K562 (cell line): ENCODE measurements around the gene NPDC1. TPM values are rescaled to one million over a fixed set of nuclear protein-coding genes. Genes with fewer than 3 reads are reported as not detected.
A peak's percentile ranks its signal among the peaks of the same experiment; 100 is the strongest.

Source experiments
- ATAC-seq: fragments of 200-7000 bp; cut with Tn5 transposase; 3 replicates; pipeline ENCODE4 v1.9.1; 2020; ENCODE audit warnings: moderate library complexity
- BruUV-seq: library from RNA; stranded (reverse); fragments of 400-500 nt; replicated peaks from 2 replicates; lab custom pipeline; 2021; lab: Mats Ljungman, UMichigan
- CTCF ChIA-PET: fragments of 300-600 bp; formaldehyde crosslinking; extraction: SDS; loops from one replicate; lab custom pipeline; 2021; ENCODE audit warnings: low intra/inter-chr PET ratio; lab: Yijun Ruan, JAX
- POLR2A ChIA-PET: fragments of 300-600, 350-650 bp; sonication (Branson Sonifier 250); formaldehyde crosslinking; extraction: SDS; loops from one replicate; lab custom pipeline; 2021; ENCODE audit warnings: antibody characterized with exemption, inconsistent platforms; lab: Yijun Ruan, JAX
- DNase-seq, 4 experiments: peaks; one replicate each; pipeline versions ENCODE4 v3.0.0 to v3.0.0-alpha.2; 2011 to 2018; ENCODE audit warnings: low spot score in 3 of 4, mixed read lengths in 3 of 4; ENCODE audit errors: extremely low read depth in 1 of 4
- FAIRE-seq: peaks from 2 replicates; lab custom pipeline; 2011; peaks lifted over from hg19 to GRCh38; lab: Jason Lieb, UNC
- H2AFZ ChIP-seq: 2 replicates; pipeline ENCODE4 v1.6.0; 2011; ENCODE audit warnings: low read depth, low read length, control low read depth, inconsistent platforms
- H3K27ac ChIP-seq: fragments of 200-600 bp; 3 replicates; pipeline ENCODE4 v1.8.0; 2011; ENCODE audit warnings: low read depth, mild to moderate bottlenecking, control low read depth, inconsistent platforms, low read length, moderate library complexity, mixed read lengths; ENCODE audit errors: extremely low read depth
- H3K27me3 ChIP-seq, 2 experiments: fragments of 300-600 bp in 1 of 2; 2 replicates in 1 of 2; 3 replicates in 1 of 2; pipeline versions ENCODE4 v1.6.0 to v1.8.0; 2011; ENCODE audit warnings: inconsistent platforms in 2 of 2, low read length in 2 of 2, mild to moderate bottlenecking in 1 of 2, mixed read lengths in 1 of 2, moderate library complexity in 1 of 2; ENCODE audit not compliant: control insufficient read depth in 2 of 2, insufficient read depth in 2 of 2
- H3K36me3 ChIP-seq: fragments of 300-600 bp; 3 replicates; pipeline ENCODE4 v1.8.0; 2011; ENCODE audit warnings: mild to moderate bottlenecking, low read length, inconsistent platforms; ENCODE audit not compliant: control insufficient read depth, insufficient read depth
- H3K4me1 ChIP-seq, 2 experiments: fragments of 200-600 bp in 1 of 2; replicated peaks in 1 of 2; 2 replicates in 1 of 2; 3 replicates in 1 of 2; pipeline versions ENCODE4 v1.5.1 to v1.8.0; 2011; ENCODE audit warnings: inconsistent platforms in 2 of 2, low read length in 2 of 2, mild to moderate bottlenecking in 1 of 2, mixed read lengths in 1 of 2, moderate library complexity in 1 of 2; ENCODE audit not compliant: control insufficient read depth in 2 of 2, insufficient read depth in 2 of 2
- H3K4me2 ChIP-seq: 2 replicates; pipeline ENCODE4 v1.6.1; 2011; ENCODE audit warnings: low read length, control low read depth, inconsistent platforms, mixed read lengths; ENCODE audit not compliant: insufficient read depth
- H3K4me3 ChIP-seq: fragments of 200-600 bp; sonication (generic), shearing (Covaris generic); 2 replicates; pipeline ENCODE4 v1.5.1; 2016; ENCODE audit warnings: control low read depth, inconsistent platforms
- H3K79me2 ChIP-seq: fragments of 200-600 bp; 3 replicates; pipeline ENCODE4 v1.8.0; 2011; ENCODE audit warnings: low read length, inconsistent platforms; ENCODE audit not compliant: control insufficient read depth, insufficient read depth
- H3K9ac ChIP-seq, 2 experiments: 2 replicates each; pipeline versions ENCODE4 v1.6.0 to v1.6.1; 2011; ENCODE audit warnings: low read depth in 2 of 2, low read length in 2 of 2, control low read depth in 1 of 2, inconsistent platforms in 1 of 2, mild to moderate bottlenecking in 1 of 2, mixed read lengths in 1 of 2; ENCODE audit not compliant: insufficient read depth in 1 of 2
- H3K9me1 ChIP-seq: one replicate; pipeline ENCODE4 v1.6.0; 2011; ENCODE audit warnings: inconsistent platforms, mild to moderate bottlenecking, low read length, moderate library complexity; ENCODE audit not compliant: control insufficient read depth, insufficient read depth
- H3K9me3 ChIP-seq: replicated peaks from 2 replicates; pipeline ENCODE4 v1.5.1; 2011; ENCODE audit warnings: low read depth, low read length, inconsistent platforms; ENCODE audit not compliant: control insufficient read depth, insufficient read depth
- H4K20me1 ChIP-seq: replicated peaks from 2 replicates; pipeline ENCODE4 v1.6.1; 2011; ENCODE audit warnings: low read length, inconsistent platforms, mixed read lengths; ENCODE audit not compliant: control insufficient read depth, insufficient read depth
- ARID2 ChIP-seq: fragments of 450-650 bp; IDR thresholded peaks from 2 replicates; pipeline ENCODE4 v1.6.1; 2017; ENCODE audit warnings: antibody characterized with exemption, mild to moderate bottlenecking
- CREM ChIP-seq: IDR thresholded peaks from 2 replicates; pipeline ENCODE4 v1.6.1; 2014; ENCODE audit warnings: antibody characterized with exemption, low read depth
- NBN ChIP-seq: fragments of 450-650 bp; IDR thresholded peaks from 2 replicates; pipeline ENCODE4 v1.6.1; 2016; ENCODE audit warnings: low read depth, mild to moderate bottlenecking
- RB1 ChIP-seq: fragments of 450-650 bp; IDR thresholded peaks from 2 replicates; pipeline ENCODE4 v1.6.1; 2017; ENCODE audit warnings: low read depth, mild to moderate bottlenecking
- RBM25 ChIP-seq: fragments of 200-400 bp; formaldehyde crosslinking; IDR thresholded peaks from 2 replicates; pipeline ENCODE4 v1.6.1; 2018; ENCODE audit warnings: low read length, low read depth, moderate library complexity; ENCODE audit not compliant: severe bottlenecking
- RBM34 ChIP-seq: fragments of 200-400 bp; formaldehyde crosslinking; IDR thresholded peaks from 2 replicates; pipeline ENCODE4 v1.6.1; 2018; ENCODE audit warnings: low read length, borderline replicate concordance; ENCODE audit not compliant: insufficient read depth
- SP1 ChIP-seq: sonication (generic); formaldehyde crosslinking; IDR thresholded peaks from 2 replicates; pipeline ENCODE4 v1.8.1; 2022; ENCODE audit warnings: mild to moderate bottlenecking, missing genetic modification reagents
- STAG1 ChIP-seq: sonication (generic); formaldehyde crosslinking; IDR thresholded peaks from 2 replicates; pipeline ENCODE4 v1.5.0; 2020; ENCODE audit warnings: missing genetic modification reagents, borderline replicate concordance
- ZKSCAN1 ChIP-seq: fragments of 150-350 bp; IDR thresholded peaks from 2 replicates; pipeline ENCODE4 v1.6.1; 2016; ENCODE audit warnings: low read depth, low read length
- WGBS: fragments of 100-300 bp; shearing (Covaris generic); methylation state at CpG from one replicate; pipeline ENCODE4 v1.1.6; 2016; ENCODE audit warnings: low coverage, mixed read lengths; ENCODE audit not compliant: insufficient coverage; ENCODE audit errors: missing lambda C conversion rate; 5-methylcytosine and 5-hydroxymethylcytosine counted together
- in situ Hi-C: fragments of 300-500 bp; cut with MboI; formaldehyde crosslinking; loops from 4 replicates; pipeline ENCODE4 v1.15.0; 2018; ENCODE audit warnings: inconsistent platforms, mixed read lengths
- intact Hi-C: fragments of 100-400 bp; cut with micrococcal nuclease; formaldehyde crosslinking; loops from 2 replicates; pipeline ENCODE4 v1.14.2; 2022
- polyA plus RNA-seq, 8 experiments: library from polyadenylated mRNA; depleted of rRNA in 4 of 8; stranded (reverse) in 5 of 8; unstranded in 3 of 8; fragments of >200 nt; fragmentation: Nextera tagmentation in 2 of 8; fragmentation: Illumina TruSeq in 1 of 8; extraction: Ambion mirVana in 2 of 8; extraction: Trizol in 1 of 8; gene quantifications; 2 replicates each; pipeline versions ENCODE4 v1.2.1 to v1.2.3, GENCODE V29; 2011 to 2014; ENCODE audit warnings: inconsistent platforms in 1 of 8, missing spikeins in 1 of 8
- total RNA-seq, 7 experiments: library from RNA; depleted of rRNA in 6 of 7; stranded (reverse); fragments of >200 nt in 6 of 7; fragmentation: Illumina TruSeq in 2 of 7; extraction: Trizol in 2 of 7; gene quantifications; 2 replicates each; pipeline versions ENCODE4 v1.2.1 to v1.2.3, GENCODE V29; 2011 to 2021; ENCODE audit warnings: low replicate concordance in 1 of 7
- TF ChIP-seq, protein P1 (sequence below), 3 experiments: IDR thresholded peaks in 2 of 3; conservative IDR thresholded peaks in 1 of 3; 2 replicates each; pipeline ENCODE4 v1.5.1; 2011 to 2012; ENCODE audit warnings: low read length in 3 of 3, mild to moderate bottlenecking in 3 of 3, control low read depth in 2 of 3, improper control_type of control experiment in 1 of 3, inconsistent platforms in 1 of 3, low read depth in 1 of 3, mixed read lengths in 1 of 3, moderate library complexity in 1 of 3; ENCODE audit not compliant: insufficient read depth in 2 of 3
- TF ChIP-seq, protein P2 (sequence below): fragments of 250-450 bp; sonication (Bioruptor Pico); IDR thresholded peaks from 2 replicates; pipeline ENCODE4 v1.4.0; 2020

NPDC1 gene
- total and polyA plus RNA-seq, 9 of the 15 experiments (the other 6 are each of a cell fraction or from before 2014, with no cell fraction given) = 0.06 to 2.1 (median 0.53) TPM; not detected in 3

DNA sequence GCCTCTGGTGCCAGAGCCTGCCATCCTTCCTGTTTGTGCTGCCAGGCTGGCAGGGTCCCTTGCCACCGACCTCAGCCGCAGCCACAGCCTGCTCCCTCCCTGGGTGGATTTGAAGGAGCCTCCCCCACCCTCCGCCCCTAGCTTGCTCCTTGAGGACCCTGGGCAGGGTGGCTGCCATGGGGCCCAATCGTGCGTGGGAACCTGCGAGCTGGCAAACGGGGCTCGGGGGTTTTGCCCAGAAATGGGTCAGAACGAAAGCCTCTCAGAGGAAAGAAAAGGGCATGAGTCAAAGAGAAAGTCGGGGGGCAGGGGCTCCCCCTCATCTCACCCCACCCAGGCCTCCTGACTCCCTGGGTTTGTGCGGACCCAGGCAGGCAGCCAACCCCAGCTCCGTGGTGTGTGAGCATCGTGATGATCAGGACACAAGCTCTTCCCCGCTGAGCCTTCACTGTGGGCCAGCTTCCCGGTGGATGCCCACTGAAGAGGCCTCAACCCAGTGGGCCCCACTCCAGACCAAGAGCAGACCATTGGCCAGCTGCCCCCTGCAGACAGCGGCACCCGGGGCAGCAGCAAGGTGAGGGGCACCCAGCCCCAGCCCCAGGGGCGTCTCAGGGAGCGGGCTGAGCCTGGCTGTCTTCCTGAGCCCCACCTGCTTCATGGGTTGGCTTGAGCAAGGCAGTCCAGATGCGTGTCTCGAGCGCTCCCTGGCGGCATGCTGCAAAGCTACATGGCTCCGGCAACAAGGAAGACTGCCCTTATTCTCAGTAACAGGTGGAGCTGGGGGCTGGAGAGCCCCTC is 11.1 kb downstream of the NPDC1 start:
- no peaks in the 10 kb centered on the region for H3K9me1 ChIP-seq
- H3K27me3 ChIP-seq = peaks cover 0 to 13% of the 10 kb centered on the region in 2 experiments; a peak in 1 of 5 replicates
- H3K36me3 ChIP-seq = no peaks in the 10 kb centered on the region
- H3K9ac ChIP-seq = 0 out of 4 replicates have a peak overlapping the region, but pooled peaks of 1 of the 2 experiments have one; percentile 63
- DNase-seq (peak; percentile 80 to 90 (median 81)), ATAC-seq (peak; percentile 98), FAIRE-seq (peak; percentile 88)
- no peaks in the 10 kb centered on the region for H4K20me1 ChIP-seq
- in situ Hi-C loops (loop anchor here (5.0 kb wide), 2 partner anchors 88 to 263 kb away; partner anchors contain the start of gene C8G), intact Hi-C loops (loop anchor here (1.0 to 2.0 kb wide), 4 partner anchors 31 to 192 kb away; partner anchors contain the start of gene AJM1)
- ChIA-PET POLR2A (interaction anchor here (0.6 to 1.8 kb wide), 13 partner anchors 9 to 526 kb away, joined by 3 to 8 read pairs (median 3); partner anchors contain the start of genes DPP7 and SAPCD2), CTCF (interaction anchor here (2.2 to 3.7 kb wide), 2 partner anchors 86 to 248 kb away, joined by 10 to 47 read pairs; no protein-coding TSS in a partner anchor)
- BruUV-seq = no TSS peak
- no peak overlapping the region for H3K4me3 ChIP-seq
- H3K4me1 ChIP-seq = peaks cover 0 to 69% of the 10 kb centered on the region in 2 experiments; a peak in 3 of 5 replicates
- H3K9me3 ChIP-seq = no peaks in the 10 kb centered on the region
- no peaks in the 10 kb centered on the region for H3K79me2 ChIP-seq
- peak overlapping the region; percentile 54; the same call in 1 of the 2 replicates for H2AFZ ChIP-seq
- H3K4me2 ChIP-seq = no peak overlapping the region
- no peak overlapping the region for H3K27ac ChIP-seq
- 1% methylated on average over 18 of the region's 24 CpGs for WGBS
- peak; percentile 60; the same call in 1 of the 2 replicates for TF ChIP-seq RB1
- TF ChIP-seq, protein P1, sequence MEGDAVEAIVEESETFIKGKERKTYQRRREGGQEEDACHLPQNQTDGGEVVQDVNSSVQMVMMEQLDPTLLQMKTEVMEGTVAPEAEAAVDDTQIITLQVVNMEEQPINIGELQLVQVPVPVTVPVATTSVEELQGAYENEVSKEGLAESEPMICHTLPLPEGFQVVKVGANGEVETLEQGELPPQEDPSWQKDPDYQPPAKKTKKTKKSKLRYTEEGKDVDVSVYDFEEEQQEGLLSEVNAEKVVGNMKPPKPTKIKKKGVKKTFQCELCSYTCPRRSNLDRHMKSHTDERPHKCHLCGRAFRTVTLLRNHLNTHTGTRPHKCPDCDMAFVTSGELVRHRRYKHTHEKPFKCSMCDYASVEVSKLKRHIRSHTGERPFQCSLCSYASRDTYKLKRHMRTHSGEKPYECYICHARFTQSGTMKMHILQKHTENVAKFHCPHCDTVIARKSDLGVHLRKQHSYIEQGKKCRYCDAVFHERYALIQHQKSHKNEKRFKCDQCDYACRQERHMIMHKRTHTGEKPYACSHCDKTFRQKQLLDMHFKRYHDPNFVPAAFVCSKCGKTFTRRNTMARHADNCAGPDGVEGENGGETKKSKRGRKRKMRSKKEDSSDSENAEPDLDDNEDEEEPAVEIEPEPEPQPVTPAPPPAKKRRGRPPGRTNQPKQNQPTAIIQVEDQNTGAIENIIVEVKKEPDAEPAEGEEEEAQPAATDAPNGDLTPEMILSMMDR (IDR thresholded peaks at IDR 0.05 in 2 of 3, conservative IDR thresholded peaks at IDR 0.05 in 1 of 3; ENCODE audit: insufficient read depth in 2 of 3, low read depth in 1 of 3, low read length in 3 of 3) = peak; percentile 94 to 95 (median 95)
- TF ChIP-seq ARID2 = peak; percentile 88
- peak; percentile 94; the same call in 1 of the 2 replicates for TF ChIP-seq STAG1 (CRISPR knock-in tag)
- TF ChIP-seq SP1 (CRISPR knock-in tag) = peak; percentile 36; the same call in 1 of the 2 replicates
- TF ChIP-seq CREM = peak; percentile 50; the same call in 1 of the 2 replicates
- TF ChIP-seq RBM34 = no peak
- no peak for TF ChIP-seq ZKSCAN1
- TF ChIP-seq NBN = no peak
- TF ChIP-seq RBM25 = no peak
- TF ChIP-seq, protein P2, sequence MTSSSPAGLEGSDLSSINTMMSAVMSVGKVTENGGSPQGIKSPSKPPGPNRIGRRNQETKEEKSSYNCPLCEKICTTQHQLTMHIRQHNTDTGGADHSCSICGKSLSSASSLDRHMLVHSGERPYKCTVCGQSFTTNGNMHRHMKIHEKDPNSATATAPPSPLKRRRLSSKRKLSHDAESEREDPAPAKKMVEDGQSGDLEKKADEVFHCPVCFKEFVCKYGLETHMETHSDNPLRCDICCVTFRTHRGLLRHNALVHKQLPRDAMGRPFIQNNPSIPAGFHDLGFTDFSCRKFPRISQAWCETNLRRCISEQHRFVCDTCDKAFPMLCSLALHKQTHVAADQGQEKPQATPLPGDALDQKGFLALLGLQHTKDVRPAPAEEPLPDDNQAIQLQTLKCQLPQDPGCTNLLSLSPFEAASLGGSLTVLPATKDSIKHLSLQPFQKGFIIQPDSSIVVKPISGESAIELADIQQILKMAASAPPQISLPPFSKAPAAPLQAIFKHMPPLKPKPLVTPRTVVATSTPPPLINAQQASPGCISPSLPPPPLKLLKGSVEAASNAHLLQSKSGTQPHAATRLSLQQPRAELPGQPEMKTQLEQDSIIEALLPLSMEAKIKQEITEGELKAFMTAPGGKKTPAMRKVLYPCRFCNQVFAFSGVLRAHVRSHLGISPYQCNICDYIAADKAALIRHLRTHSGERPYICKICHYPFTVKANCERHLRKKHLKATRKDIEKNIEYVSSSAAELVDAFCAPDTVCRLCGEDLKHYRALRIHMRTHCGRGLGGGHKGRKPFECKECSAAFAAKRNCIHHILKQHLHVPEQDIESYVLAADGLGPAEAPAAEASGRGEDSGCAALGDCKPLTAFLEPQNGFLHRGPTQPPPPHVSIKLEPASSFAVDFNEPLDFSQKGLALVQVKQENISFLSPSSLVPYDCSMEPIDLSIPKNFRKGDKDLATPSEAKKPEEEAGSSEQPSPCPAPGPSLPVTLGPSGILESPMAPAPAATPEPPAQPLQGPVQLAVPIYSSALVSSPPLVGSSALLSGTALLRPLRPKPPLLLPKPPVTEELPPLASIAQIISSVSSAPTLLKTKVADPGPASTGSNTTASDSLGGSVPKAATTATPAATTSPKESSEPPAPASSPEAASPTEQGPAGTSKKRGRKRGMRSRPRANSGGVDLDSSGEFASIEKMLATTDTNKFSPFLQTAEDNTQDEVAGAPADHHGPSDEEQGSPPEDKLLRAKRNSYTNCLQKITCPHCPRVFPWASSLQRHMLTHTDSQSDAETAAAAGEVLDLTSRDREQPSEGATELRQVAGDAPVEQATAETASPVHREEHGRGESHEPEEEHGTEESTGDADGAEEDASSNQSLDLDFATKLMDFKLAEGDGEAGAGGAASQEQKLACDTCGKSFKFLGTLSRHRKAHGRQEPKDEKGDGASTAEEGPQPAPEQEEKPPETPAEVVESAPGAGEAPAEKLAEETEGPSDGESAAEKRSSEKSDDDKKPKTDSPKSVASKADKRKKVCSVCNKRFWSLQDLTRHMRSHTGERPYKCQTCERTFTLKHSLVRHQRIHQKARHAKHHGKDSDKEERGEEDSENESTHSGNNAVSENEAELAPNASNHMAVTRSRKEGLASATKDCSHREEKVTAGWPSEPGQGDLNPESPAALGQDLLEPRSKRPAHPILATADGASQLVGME (CRISPR knock-in tag) = no peak
